Ishikawa (cell line): ENCODE measurements around the gene KDM2B.

Experiments
- CEBPB ChIP-seq: IDR thresholded peaks from 2 replicates; pipeline ENCODE4 v1.6.1; 2012
- CREB1 ChIP-seq: IDR thresholded peaks from 2 replicates; pipeline ENCODE4 v1.6.1; 2012; ENCODE audit warnings: low read depth
- EGR1 ChIP-seq: IDR thresholded peaks from 2 replicates; pipeline ENCODE4 v1.6.1; 2012
- EP300 ChIP-seq: IDR thresholded peaks from 2 replicates; pipeline ENCODE4 v1.6.1; 2012; ENCODE audit warnings: borderline replicate concordance
- NFIC ChIP-seq: IDR thresholded peaks from 2 replicates; pipeline ENCODE4 v1.6.1; 2012
- RAD21 ChIP-seq: IDR thresholded peaks from 2 replicates; pipeline ENCODE4 v1.6.1; 2012; ENCODE audit warnings: low read depth
- TAF1 ChIP-seq: IDR thresholded peaks from 2 replicates; pipeline ENCODE4 v1.6.1; 2012; ENCODE audit warnings: low read depth, mild to moderate bottlenecking
- TCF12 ChIP-seq: IDR thresholded peaks from 2 replicates; pipeline ENCODE4 v1.6.1; 2012; ENCODE audit warnings: low read depth
- TEAD4 ChIP-seq: IDR thresholded peaks from 2 replicates; pipeline ENCODE4 v1.6.1; 2012
- YY1 ChIP-seq: IDR thresholded peaks from 2 replicates; pipeline ENCODE4 v1.6.1; 2012; ENCODE audit warnings: low read depth
- ZBTB7A ChIP-seq: IDR thresholded peaks from 2 replicates; pipeline ENCODE4 v1.6.1; 2012; ENCODE audit warnings: low read depth
- TF ChIP-seq, protein P1 (sequence below): IDR thresholded peaks from 2 replicates; pipeline ENCODE4 v1.6.1; 2012; ENCODE audit warnings: low read depth, mild to moderate bottlenecking
- TF ChIP-seq, protein P2 (sequence below): IDR thresholded peaks from 2 replicates; pipeline ENCODE4 v1.6.1; 2012
- TF ChIP-seq, protein P3 (sequence below): IDR thresholded peaks from 2 replicates; pipeline ENCODE4 v1.6.1; 2012

DNA sequence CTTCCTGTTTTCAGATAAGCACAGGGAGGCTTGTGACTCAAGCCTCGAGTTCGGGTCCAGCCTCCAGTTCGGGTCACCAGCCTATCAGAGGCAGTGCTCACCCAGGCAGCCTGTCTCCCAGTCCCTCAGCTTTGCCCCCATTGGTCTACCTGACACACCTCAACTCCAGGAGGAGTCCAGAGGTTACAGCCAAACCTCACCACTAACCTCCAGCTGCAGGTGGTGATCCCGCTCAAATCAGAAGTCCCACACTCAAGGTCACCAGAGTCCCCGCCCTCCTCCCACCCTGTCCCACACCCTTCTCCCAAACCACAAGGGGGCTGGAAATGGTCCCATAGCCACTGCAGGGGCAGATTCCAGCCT, 42.1 kb downstream of the KDM2B start:
- TF ChIP-seq, protein P1, sequence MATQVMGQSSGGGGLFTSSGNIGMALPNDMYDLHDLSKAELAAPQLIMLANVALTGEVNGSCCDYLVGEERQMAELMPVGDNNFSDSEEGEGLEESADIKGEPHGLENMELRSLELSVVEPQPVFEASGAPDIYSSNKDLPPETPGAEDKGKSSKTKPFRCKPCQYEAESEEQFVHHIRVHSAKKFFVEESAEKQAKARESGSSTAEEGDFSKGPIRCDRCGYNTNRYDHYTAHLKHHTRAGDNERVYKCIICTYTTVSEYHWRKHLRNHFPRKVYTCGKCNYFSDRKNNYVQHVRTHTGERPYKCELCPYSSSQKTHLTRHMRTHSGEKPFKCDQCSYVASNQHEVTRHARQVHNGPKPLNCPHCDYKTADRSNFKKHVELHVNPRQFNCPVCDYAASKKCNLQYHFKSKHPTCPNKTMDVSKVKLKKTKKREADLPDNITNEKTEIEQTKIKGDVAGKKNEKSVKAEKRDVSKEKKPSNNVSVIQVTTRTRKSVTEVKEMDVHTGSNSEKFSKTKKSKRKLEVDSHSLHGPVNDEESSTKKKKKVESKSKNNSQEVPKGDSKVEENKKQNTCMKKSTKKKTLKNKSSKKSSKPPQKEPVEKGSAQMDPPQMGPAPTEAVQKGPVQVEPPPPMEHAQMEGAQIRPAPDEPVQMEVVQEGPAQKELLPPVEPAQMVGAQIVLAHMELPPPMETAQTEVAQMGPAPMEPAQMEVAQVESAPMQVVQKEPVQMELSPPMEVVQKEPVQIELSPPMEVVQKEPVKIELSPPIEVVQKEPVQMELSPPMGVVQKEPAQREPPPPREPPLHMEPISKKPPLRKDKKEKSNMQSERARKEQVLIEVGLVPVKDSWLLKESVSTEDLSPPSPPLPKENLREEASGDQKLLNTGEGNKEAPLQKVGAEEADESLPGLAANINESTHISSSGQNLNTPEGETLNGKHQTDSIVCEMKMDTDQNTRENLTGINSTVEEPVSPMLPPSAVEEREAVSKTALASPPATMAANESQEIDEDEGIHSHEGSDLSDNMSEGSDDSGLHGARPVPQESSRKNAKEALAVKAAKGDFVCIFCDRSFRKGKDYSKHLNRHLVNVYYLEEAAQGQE = no peak
- TF ChIP-seq RAD21 (no peak), CREB1 (no peak), TAF1 (no peak), YY1 (no peak), EP300 (no peak), CEBPB (no peak), TEAD4 (no peak), TCF12 (no peak), NFIC (no peak), ZBTB7A (no peak), EGR1 (no peak)
- TF ChIP-seq, protein P2, sequence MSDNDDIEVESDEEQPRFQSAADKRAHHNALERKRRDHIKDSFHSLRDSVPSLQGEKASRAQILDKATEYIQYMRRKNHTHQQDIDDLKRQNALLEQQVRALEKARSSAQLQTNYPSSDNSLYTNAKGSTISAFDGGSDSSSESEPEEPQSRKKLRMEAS = no peak
- TF ChIP-seq, protein P3, sequence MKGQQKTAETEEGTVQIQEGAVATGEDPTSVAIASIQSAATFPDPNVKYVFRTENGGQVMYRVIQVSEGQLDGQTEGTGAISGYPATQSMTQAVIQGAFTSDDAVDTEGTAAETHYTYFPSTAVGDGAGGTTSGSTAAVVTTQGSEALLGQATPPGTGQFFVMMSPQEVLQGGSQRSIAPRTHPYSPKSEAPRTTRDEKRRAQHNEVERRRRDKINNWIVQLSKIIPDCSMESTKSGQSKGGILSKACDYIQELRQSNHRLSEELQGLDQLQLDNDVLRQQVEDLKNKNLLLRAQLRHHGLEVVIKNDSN = no peak
